Measurements from ENCODE around the gene RASA3.
"Not testable (repeated sequence)": the region's sequence is repeated elsewhere in the genome, so short reads cannot be mapped to it uniquely, and the experiment has no call there.

RASA3 gene

GRCh38 chr13:113996912-113997745 lies 135.3 kb downstream of the RASA3 start:
- no peak for DNase-seq

- DNase-seq, result no peak
Observed at GRCh38 chr13:113996081-113996911, 136.1 kb downstream of the RASA3 start.

GRCh38 chr13:113995051-113995601 lies 137.3 kb downstream of the RASA3 start:
- no peak for DNase-seq

GRCh38 chr13:113992276-113993005 lies 140.0 kb downstream of the RASA3 start:
- DNase-seq, result no peak

GRCh38 chr13:113991676-113992179 lies 140.7 kb downstream of the RASA3 start:
- DNase-seq, result no peak

GRCh38 chr13:113991191-113991669 lies 141.2 kb downstream of the RASA3 start:
- no peak for DNase-seq

GRCh38 chr13:113990321-113990837 lies 142.0 kb downstream of the RASA3 start:
- no peak for DNase-seq

GRCh38 chr13:113989585-113990300 lies 142.7 kb downstream of the RASA3 start:
- DNase-seq, result no peak

GRCh38 chr13:113988859-113989258 lies 143.6 kb downstream of the RASA3 start:
- DNase-seq, result not testable (repeated sequence)

- no peak for DNase-seq
Observed at GRCh38 chr13:113982296-113982661, 150.1 kb downstream of the RASA3 start.

GRCh38 chr13:113981611-113982295 lies 150.7 kb downstream of the RASA3 start:
- no peak for DNase-seq

- no peak for DNase-seq
Observed at GRCh38 chr13:113981194-113981605, 151.2 kb downstream of the RASA3 start.

GRCh38 chr13:113980489-113981064 lies 151.8 kb downstream of the RASA3 start:
- no peak for DNase-seq

- DNase-seq, result no peak
Observed at GRCh38 chr13:113979791-113980471, 152.5 kb downstream of the RASA3 start.

GRCh38 chr13:113978741-113979481 lies 153.5 kb downstream of the RASA3 start:
- no peak for DNase-seq

- no peak for DNase-seq
Observed at GRCh38 chr13:113977976-113978375, 154.4 kb downstream of the RASA3 start.

- no peak for DNase-seq
Observed at GRCh38 chr13:113976711-113977684, 155.4 kb downstream of the RASA3 start.

GRCh38 chr13:113975416-113975815 lies 157.0 kb downstream of the RASA3 start:
- no peak for DNase-seq
